HepG2 (cell line): Measurements from ENCODE around the gene ROBO3. TPM values are rescaled to one million over a fixed set of nuclear protein-coding genes. Genes with fewer than 3 reads are reported as not detected.

Source experiments
- ATM ChIP-seq: fragments of 450-650 bp; IDR thresholded peaks from 2 replicates; pipeline ENCODE4 v1.7.1; 2017; ENCODE audit warnings: mild to moderate bottlenecking, borderline replicate concordance
- BCL6 ChIP-seq: IDR thresholded peaks from 2 replicates; pipeline ENCODE4 v1.6.1; 2016; ENCODE audit warnings: missing genetic modification reagents, missing compliant biosample characterization
- DDIT3 ChIP-seq: sonication (generic); formaldehyde crosslinking; IDR thresholded peaks from 2 replicates; pipeline ENCODE4 v1.4.0; 2020; ENCODE audit warnings: mild to moderate bottlenecking, missing genetic modification reagents
- LBX2 ChIP-seq: sonication (generic); formaldehyde crosslinking; IDR thresholded peaks from 2 replicates; pipeline ENCODE4 v1.5.0; 2020; ENCODE audit warnings: missing genetic modification reagents, mild to moderate bottlenecking, borderline replicate concordance
- MAZ ChIP-seq, 2 experiments: sonication (generic) in 1 of 2; formaldehyde crosslinking in 1 of 2; IDR thresholded peaks; 2 replicates each; pipeline versions ENCODE4 v1.5.0 to v1.6.1; 2012 to 2020; ENCODE audit warnings: low read depth in 2 of 2, mild to moderate bottlenecking in 2 of 2, borderline replicate concordance in 1 of 2, improper control_type of control experiment in 1 of 2, low read length in 1 of 2, missing genetic modification reagents in 1 of 2, moderate library complexity in 1 of 2
- NFATC3 ChIP-seq: sonication (generic); formaldehyde crosslinking; IDR thresholded peaks from 2 replicates; pipeline ENCODE4 v1.5.1; 2020; ENCODE audit warnings: mild to moderate bottlenecking, missing genetic modification reagents
- PAWR ChIP-seq: sonication (generic); formaldehyde crosslinking; IDR thresholded peaks from 2 replicates; pipeline ENCODE4 v1.4.0; 2020; ENCODE audit warnings: missing genetic modification reagents, mild to moderate bottlenecking, borderline replicate concordance
- REXO4 ChIP-seq: sonication (generic); formaldehyde crosslinking; IDR thresholded peaks from 2 replicates; pipeline ENCODE4 v1.8.0; 2022; ENCODE audit warnings: missing genetic modification reagents, mild to moderate bottlenecking, borderline replicate concordance
- ZBTB40 ChIP-seq, 2 experiments: fragments of 450-650 bp in 1 of 2; sonication (generic) in 1 of 2; formaldehyde crosslinking in 1 of 2; IDR thresholded peaks; 2 replicates each; pipeline versions ENCODE4 v1.6.1 to v1.8.0; 2016 to 2022; ENCODE audit warnings: antibody characterized with exemption in 1 of 2, mild to moderate bottlenecking in 1 of 2, missing genetic modification reagents in 1 of 2
- ZBTB7B ChIP-seq: sonication (generic); formaldehyde crosslinking; IDR thresholded peaks from 2 replicates; pipeline ENCODE4 v1.4.0; 2020; ENCODE audit warnings: missing genetic modification reagents
- ZFP82 ChIP-seq: sonication (generic); formaldehyde crosslinking; IDR thresholded peaks from 2 replicates; pipeline ENCODE4 v1.5.1; 2020; ENCODE audit warnings: mild to moderate bottlenecking, missing genetic modification reagents, borderline replicate concordance
- ZNF18 ChIP-seq: sonication (generic); formaldehyde crosslinking; IDR thresholded peaks from 2 replicates; pipeline ENCODE4 v1.8.0; 2022; ENCODE audit warnings: mild to moderate bottlenecking, missing genetic modification reagents; ENCODE audit not compliant: insufficient replicate concordance
- ZNF232 ChIP-seq: sonication (generic); formaldehyde crosslinking; IDR thresholded peaks from 2 replicates; pipeline ENCODE4 v1.4.0; 2020; ENCODE audit warnings: missing genetic modification reagents, borderline replicate concordance
- ZNF670 ChIP-seq: sonication (generic); formaldehyde crosslinking; IDR thresholded peaks from 2 replicates; pipeline ENCODE4 v1.8.0; 2022; ENCODE audit warnings: mild to moderate bottlenecking, missing genetic modification reagents, borderline replicate concordance
- ZNF839 ChIP-seq: sonication (generic); formaldehyde crosslinking; IDR thresholded peaks from 2 replicates; pipeline ENCODE4 v1.4.0; 2020; ENCODE audit warnings: missing genetic modification reagents, mild to moderate bottlenecking, borderline replicate concordance
- ZSCAN30 ChIP-seq: sonication (generic); formaldehyde crosslinking; IDR thresholded peaks from 2 replicates; pipeline ENCODE4 v1.5.0; 2020; ENCODE audit warnings: mild to moderate bottlenecking, missing genetic modification reagents
- polyA plus RNA-seq, 8 experiments: library from polyadenylated mRNA; depleted of rRNA in 3 of 8; stranded (reverse) in 7 of 8; unstranded in 1 of 8; fragments of >200 nt; fragmentation: Illumina TruSeq in 4 of 8; extraction: Trizol in 4 of 8; gene quantifications; 2 replicates each; pipeline versions ENCODE4 v1.2.1 to v1.2.3, GENCODE V29; 2011 to 2016; ENCODE audit warnings: low read depth in 4 of 8, missing spikeins in 1 of 8, mixed read lengths in 1 of 8; ENCODE audit not compliant: insufficient read depth in 1 of 8
- total RNA-seq, 5 experiments: library from RNA; depleted of rRNA; stranded (reverse); fragments of >200 nt; fragmentation: Illumina TruSeq; extraction: Trizol; gene quantifications; 2 replicates each; pipeline ENCODE4 v1.2.3, GENCODE V29; 2016; ENCODE audit warnings: low read depth in 1 of 5

ROBO3 gene
- total and polyA plus RNA-seq, 2 of the 13 experiments (the other 11 are each of a cell fraction or from before 2014, with no cell fraction given), result 0.07 to 2.4 TPM

GRCh38 chr11:124875943-124876817 lies 10.9 kb downstream of the ROBO3 start (continued):
- no peak for TF ChIP-seq NFATC3 (CRISPR knock-in tag)
- no peak for TF ChIP-seq ZSCAN30 (CRISPR knock-in tag)
- TF ChIP-seq ZNF18, result no peak
- TF ChIP-seq ZNF232 (CRISPR knock-in tag), result peak; percentile 49; the same call in 1 of the 2 replicates
- TF ChIP-seq PAWR (CRISPR knock-in tag), result no peak
- no peak for TF ChIP-seq ZNF670 (CRISPR knock-in tag)
- no peak for TF ChIP-seq DDIT3
- no peak for TF ChIP-seq ZBTB40 (IDR thresholded peaks at IDR 0.05)
- TF ChIP-seq ZBTB40 (CRISPR knock-in tag; IDR thresholded peaks at IDR 0.05), result 0 out of 2 replicates have a peak, but pooled peaks have one; percentile 19
- no peak for TF ChIP-seq REXO4 (CRISPR knock-in tag)
- TF ChIP-seq ATM, result no peak
- TF ChIP-seq ZFP82 (CRISPR knock-in tag), result no peak
- TF ChIP-seq LBX2 (CRISPR knock-in tag), result no peak
- no peak for TF ChIP-seq ZNF839 (CRISPR knock-in tag)
- peak; percentile 25 for TF ChIP-seq ZBTB7B
- no peak for TF ChIP-seq MAZ (IDR thresholded peaks at IDR 0.05; ENCODE audit: borderline replicate concordance, low read depth, low read length)
- peak; percentile 48; the same call in 1 of the 2 replicates for TF ChIP-seq MAZ (CRISPR knock-in tag; IDR thresholded peaks at IDR 0.05; ENCODE audit: low read depth)
- peak; percentile 52 for TF ChIP-seq BCL6
